Endothelial cell of hepatic sinusoid (primary cell): ENCODE measurements around the gene SMAD3.

Experiments used
- in situ Hi-C: cut with HindIII; loops from 2 replicates; pipeline ENCODE4 v1.10.0; 2017; ENCODE audit warnings: low sequenced_read_pairs

The SMAD3 gene

GRCh38 chr15:67094001-67094826 lies 28.8 kb downstream of the SMAD3 start:
- in situ Hi-C loops = no loop called here

GRCh38 chr15:67095912-67096311 lies 30.5 kb downstream of the SMAD3 start:
- in situ Hi-C loops = no loop called here

GRCh38 chr15:67096546-67097294 lies 31.3 kb downstream of the SMAD3 start:
- in situ Hi-C loops = no loop called here

- in situ Hi-C loops = no loop called here
Observed at GRCh38 chr15:67097424-67097823, 32.0 kb downstream of the SMAD3 start.

- in situ Hi-C loops = no loop called here
Observed at GRCh38 chr15:67097930-67098740, 32.7 kb downstream of the SMAD3 start.

- in situ Hi-C loops = no loop called here
Observed at GRCh38 chr15:67098768-67099282, 33.4 kb downstream of the SMAD3 start.

- in situ Hi-C loops = no loop called here
Observed at GRCh38 chr15:67100124-67100791, 34.9 kb downstream of the SMAD3 start.

GRCh38 chr15:67100801-67101581 lies 35.6 kb downstream of the SMAD3 start:
- in situ Hi-C loops = no loop called here

- in situ Hi-C loops = no loop called here
Observed at GRCh38 chr15:67101911-67102598, 36.7 kb downstream of the SMAD3 start.

GRCh38 chr15:67102599-67102929 lies 37.2 kb downstream of the SMAD3 start:
- in situ Hi-C loops = no loop called here

- in situ Hi-C loops = no loop called here
Observed at GRCh38 chr15:67103021-67103420, 37.6 kb downstream of the SMAD3 start.

- in situ Hi-C loops = no loop called here
Observed at GRCh38 chr15:67103432-67103831, 38.0 kb downstream of the SMAD3 start.

GRCh38 chr15:67103869-67104268 lies 38.5 kb downstream of the SMAD3 start:
- in situ Hi-C loops = no loop called here

- in situ Hi-C loops = no loop called here
Observed at GRCh38 chr15:67104510-67104909, 39.1 kb downstream of the SMAD3 start.

GRCh38 chr15:67105065-67105951 lies 39.9 kb downstream of the SMAD3 start:
- in situ Hi-C loops = no loop called here

- in situ Hi-C loops = no loop called here
Observed at GRCh38 chr15:67105991-67106763, 40.8 kb downstream of the SMAD3 start.

GRCh38 chr15:67106764-67107013 lies 41.3 kb downstream of the SMAD3 start:
- in situ Hi-C loops = no loop called here
